ENCODE results near the gene MYO10.

Gene MYO10

DNA sequence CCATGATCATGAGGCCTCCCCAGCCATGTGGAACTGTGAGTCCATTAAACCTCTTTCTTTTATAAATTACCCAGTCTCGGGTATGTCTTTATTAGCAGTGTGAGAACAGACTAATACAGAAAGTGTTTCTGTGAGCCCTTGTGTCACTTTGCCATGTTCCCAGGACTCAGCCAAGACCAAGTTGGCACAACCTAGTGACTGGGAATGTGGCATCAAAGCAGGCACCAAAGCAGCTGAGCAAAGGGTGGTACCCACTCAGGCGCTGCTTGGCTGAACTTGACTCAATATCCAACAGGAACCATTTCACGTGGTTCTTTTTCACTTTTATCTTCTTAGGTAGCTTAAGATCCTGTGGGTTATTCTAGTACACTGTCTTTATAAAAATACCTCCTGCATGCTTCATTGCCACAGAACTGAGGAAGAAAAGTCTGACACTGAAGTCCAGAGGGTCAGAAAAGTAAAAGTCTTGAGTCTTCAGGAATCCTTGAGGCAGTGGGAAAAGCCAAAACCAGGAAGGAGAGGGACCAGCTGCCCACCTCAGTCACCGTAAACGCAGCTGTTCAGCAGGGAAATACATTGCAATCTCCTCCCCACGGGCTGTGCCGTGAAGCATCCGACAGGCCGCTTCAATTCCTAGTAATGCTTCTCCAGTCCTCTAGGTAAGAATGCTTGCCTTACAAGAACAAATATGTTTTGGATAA is 228.8 kb downstream of the MYO10 start:
- no peak for TF ChIP-seq CTCF (conservative IDR thresholded peaks at IDR 0.05; ENCODE audit: low read depth, low read length)
- no peak for DNase-seq (ENCODE audit: low read depth)
- no peak overlapping the region for H3K4me3 ChIP-seq (ENCODE audit: low read length)

GRCh38 chr5:16704945-16705344 is 231.1 kb downstream of the MYO10 start:
- no peak for TF ChIP-seq CTCF (conservative IDR thresholded peaks at IDR 0.05; ENCODE audit: low read depth, low read length)

DNA sequence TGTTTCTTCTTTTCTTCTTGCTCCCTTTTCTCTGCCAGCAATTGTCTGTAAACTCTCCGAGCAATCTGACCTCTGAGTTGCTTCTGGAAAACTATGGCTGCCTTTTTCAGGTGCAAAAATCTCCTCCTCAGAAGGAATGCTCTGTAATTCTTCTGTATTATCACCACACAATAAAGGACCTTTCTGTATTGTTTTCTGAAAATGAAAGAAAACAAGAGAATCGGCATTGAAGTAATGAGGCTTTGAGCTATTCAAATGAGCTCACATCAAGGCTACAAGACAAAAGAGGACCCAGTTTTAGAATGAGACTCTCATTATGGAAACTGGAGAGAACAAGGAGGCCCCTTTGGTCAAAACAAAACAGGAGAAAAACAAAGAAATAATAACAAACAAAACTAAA is 233.1 kb downstream of the MYO10 start:
- no peak overlapping the region for H3K4me3 ChIP-seq (ENCODE audit: low read length)
- no peak for DNase-seq (ENCODE audit: low read depth)
- no peak for TF ChIP-seq CTCF (conservative IDR thresholded peaks at IDR 0.05; ENCODE audit: low read depth, low read length)

More at GRCh38 chr5:16704945-16705344, 231.1 kb downstream of the MYO10 start:
- H3K4me3 ChIP-seq (ENCODE audit: low read length) = no peak overlapping the region
- DNase-seq (ENCODE audit: low read depth) = no peak

DNA sequence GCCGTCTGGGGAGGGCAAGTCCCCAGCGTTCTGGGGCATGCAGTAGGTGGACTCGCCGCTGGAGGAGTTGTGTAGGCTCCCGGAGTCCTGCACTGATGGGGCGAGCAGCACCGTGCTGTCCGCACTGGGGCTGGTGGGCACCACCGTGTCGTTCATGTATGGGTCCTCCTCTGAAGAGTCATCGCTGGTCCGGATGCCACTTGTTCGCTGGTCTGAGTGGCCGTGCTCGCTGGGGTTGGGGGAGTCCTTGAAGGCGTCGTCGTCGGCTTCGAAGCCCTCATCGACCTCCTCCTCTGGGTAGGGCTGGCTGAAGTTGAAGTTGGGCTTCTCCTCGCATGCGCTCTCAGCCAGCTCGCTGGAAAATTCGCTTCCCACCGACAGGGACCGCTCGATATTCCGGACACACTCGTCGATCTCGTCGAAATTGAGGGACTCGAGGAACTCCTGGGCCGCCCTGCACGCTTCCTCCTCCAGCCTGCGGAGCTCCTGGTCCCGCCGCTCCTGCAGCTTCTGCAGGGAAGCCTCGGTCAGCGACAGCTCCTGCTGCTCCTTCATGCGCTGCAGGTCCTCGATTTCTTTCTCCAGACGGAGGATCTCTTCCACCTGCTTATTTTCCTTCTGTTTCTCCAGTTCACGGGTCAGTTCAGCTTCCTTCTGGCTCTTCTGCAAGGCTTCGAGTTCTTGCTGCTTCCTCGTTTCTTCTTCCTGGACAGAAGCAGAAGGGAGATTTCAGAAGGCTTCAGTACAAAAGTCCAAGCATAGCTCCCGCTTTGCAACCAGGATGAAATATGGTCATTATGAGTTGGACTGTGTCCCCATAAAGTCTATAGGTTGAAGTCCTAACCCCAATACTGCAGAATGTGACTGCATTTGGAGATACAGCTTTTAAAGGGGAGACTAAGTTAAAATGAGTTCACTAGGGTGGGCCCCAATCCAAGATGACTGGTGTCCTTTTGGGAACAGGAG is 234.7 kb downstream of the MYO10 start:
- no peak overlapping the region for H3K4me3 ChIP-seq (ENCODE audit: low read length)
- DNase-seq (ENCODE audit: low read depth) = no peak
- TF ChIP-seq CTCF (conservative IDR thresholded peaks at IDR 0.05; ENCODE audit: low read depth, low read length) = no peak

GRCh38 chr5:16700081-16700480 is 236.0 kb downstream of the MYO10 start:
- no peak overlapping the region for H3K4me3 ChIP-seq (ENCODE audit: low read length)
- TF ChIP-seq CTCF (conservative IDR thresholded peaks at IDR 0.05; ENCODE audit: low read depth, low read length) = no peak
- no peak for DNase-seq (ENCODE audit: low read depth)

- no peak for TF ChIP-seq CTCF (conservative IDR thresholded peaks at IDR 0.05; ENCODE audit: low read depth, low read length)
- no peak overlapping the region for H3K4me3 ChIP-seq (ENCODE audit: low read length)
- no peak for DNase-seq (ENCODE audit: low read depth)
These were observed 240.3 kb downstream of the MYO10 start for GRCh38 chr5:16695779-16696178.
